SK-N-MC (cell line): ENCODE measurements around the gene CDH4.

Source experiments
- FOXP2 ChIP-seq: optimal IDR thresholded peaks from 2 replicates; pipeline ENCODE3; 2011; ENCODE audit warnings: mild to moderate bottlenecking, moderate library complexity; ENCODE audit not compliant: insufficient read depth; ENCODE audit errors: extremely low read length, control extremely low read depth
- POLR2AphosphoS5 ChIP-seq: IDR thresholded peaks from 2 replicates; pipeline ENCODE4 v1.6.1; 2012; ENCODE audit warnings: mild to moderate bottlenecking, low read depth, low read length, borderline replicate concordance

DNA sequence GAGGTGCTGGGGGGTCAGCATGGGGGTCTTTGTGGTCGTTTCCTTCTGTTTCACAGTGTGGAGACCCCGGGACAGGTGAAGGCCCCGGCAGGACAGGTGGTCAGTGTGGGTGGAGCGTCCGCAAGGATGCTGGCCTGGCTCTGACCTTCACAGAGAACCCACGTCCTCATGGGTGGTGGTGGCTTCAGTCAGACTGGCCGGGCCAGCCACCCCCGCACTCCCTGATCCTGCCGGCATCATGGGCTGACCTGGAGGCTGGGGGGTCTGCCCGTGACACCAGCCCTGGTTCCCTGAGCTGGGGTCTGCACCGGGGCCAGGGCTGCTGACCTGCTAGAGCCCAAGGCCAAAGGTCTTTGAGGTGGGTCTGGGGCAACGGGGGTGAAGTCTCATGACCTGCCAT is 41.9 kb downstream of the CDH4 start:
- TF ChIP-seq FOXP2 (no peak), POLR2AphosphoS5 (no peak)
